Panc1 (cell line): ENCODE results near the gene PRC1.
"Not testable (repeated sequence)": the region's sequence is repeated elsewhere in the genome, so short reads cannot be mapped to it uniquely, and the experiment has no call there.

Source experiments
- TF ChIP-seq, protein P1 (sequence below): fragments of 450-650 bp; IDR thresholded peaks from 2 replicates; pipeline ENCODE4 v1.5.1; 2017; ENCODE audit warnings: mild to moderate bottlenecking
- TF ChIP-seq, protein P2 (sequence below), 2 experiments: IDR thresholded peaks; 2 replicates each; pipeline ENCODE4 v1.6.1; 2011 to 2012; ENCODE audit warnings: low read depth in 2 of 2, control low read depth in 1 of 2, low read length in 1 of 2, mild to moderate bottlenecking in 1 of 2, moderate library complexity in 1 of 2; ENCODE audit not compliant: insufficient read depth in 1 of 2

DNA sequence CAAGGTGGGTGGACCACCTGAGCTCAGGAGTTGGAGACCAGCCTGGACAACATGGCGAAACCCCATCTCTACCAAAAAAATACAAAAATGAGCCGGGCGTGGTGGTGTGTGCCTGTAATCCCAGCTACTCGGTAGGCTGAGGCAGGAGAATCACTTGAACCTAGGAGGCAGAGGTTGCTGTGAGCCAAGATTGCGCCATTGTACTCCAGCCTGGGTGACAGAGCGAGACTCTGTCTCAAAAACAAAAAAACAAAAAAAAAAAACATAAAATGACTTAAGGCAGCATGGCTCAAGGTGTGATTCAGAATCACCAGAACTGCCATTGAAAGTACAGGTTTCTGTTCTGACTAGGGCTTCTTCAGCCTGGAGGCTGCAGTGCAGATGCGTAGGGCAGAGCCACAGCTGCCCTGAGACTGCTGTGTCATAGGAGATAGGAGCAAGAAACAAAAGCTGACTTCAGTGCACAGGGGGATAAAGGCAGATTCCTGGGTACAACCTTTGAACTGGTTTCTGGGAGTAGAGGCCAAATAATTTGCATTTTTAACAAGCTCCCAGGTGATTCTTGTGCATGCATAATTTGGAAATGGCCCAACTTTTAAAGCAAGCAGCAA lies 71.5 kb downstream of the PRC1 start:
- TF ChIP-seq, protein P1, sequence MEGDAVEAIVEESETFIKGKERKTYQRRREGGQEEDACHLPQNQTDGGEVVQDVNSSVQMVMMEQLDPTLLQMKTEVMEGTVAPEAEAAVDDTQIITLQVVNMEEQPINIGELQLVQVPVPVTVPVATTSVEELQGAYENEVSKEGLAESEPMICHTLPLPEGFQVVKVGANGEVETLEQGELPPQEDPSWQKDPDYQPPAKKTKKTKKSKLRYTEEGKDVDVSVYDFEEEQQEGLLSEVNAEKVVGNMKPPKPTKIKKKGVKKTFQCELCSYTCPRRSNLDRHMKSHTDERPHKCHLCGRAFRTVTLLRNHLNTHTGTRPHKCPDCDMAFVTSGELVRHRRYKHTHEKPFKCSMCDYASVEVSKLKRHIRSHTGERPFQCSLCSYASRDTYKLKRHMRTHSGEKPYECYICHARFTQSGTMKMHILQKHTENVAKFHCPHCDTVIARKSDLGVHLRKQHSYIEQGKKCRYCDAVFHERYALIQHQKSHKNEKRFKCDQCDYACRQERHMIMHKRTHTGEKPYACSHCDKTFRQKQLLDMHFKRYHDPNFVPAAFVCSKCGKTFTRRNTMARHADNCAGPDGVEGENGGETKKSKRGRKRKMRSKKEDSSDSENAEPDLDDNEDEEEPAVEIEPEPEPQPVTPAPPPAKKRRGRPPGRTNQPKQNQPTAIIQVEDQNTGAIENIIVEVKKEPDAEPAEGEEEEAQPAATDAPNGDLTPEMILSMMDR: not testable (repeated sequence)
- TF ChIP-seq, protein P2, sequence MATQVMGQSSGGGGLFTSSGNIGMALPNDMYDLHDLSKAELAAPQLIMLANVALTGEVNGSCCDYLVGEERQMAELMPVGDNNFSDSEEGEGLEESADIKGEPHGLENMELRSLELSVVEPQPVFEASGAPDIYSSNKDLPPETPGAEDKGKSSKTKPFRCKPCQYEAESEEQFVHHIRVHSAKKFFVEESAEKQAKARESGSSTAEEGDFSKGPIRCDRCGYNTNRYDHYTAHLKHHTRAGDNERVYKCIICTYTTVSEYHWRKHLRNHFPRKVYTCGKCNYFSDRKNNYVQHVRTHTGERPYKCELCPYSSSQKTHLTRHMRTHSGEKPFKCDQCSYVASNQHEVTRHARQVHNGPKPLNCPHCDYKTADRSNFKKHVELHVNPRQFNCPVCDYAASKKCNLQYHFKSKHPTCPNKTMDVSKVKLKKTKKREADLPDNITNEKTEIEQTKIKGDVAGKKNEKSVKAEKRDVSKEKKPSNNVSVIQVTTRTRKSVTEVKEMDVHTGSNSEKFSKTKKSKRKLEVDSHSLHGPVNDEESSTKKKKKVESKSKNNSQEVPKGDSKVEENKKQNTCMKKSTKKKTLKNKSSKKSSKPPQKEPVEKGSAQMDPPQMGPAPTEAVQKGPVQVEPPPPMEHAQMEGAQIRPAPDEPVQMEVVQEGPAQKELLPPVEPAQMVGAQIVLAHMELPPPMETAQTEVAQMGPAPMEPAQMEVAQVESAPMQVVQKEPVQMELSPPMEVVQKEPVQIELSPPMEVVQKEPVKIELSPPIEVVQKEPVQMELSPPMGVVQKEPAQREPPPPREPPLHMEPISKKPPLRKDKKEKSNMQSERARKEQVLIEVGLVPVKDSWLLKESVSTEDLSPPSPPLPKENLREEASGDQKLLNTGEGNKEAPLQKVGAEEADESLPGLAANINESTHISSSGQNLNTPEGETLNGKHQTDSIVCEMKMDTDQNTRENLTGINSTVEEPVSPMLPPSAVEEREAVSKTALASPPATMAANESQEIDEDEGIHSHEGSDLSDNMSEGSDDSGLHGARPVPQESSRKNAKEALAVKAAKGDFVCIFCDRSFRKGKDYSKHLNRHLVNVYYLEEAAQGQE (IDR thresholded peaks at IDR 0.05; ENCODE audit: insufficient read depth in 1 of 2, low read depth in 2 of 2, low read length in 1 of 2): not testable (repeated sequence)
